HepG2 (cell line): Measurements from ENCODE around the gene SBK1. TPM values are rescaled to one million over a fixed set of nuclear protein-coding genes. Genes with fewer than 3 reads are reported as not detected.

Source experiments
- ATAC-seq: fragments of 200-7000 bp; cut with Tn5 transposase; 3 replicates; pipeline ENCODE4 v1.9.1; 2020; ENCODE audit warnings: mild to moderate bottlenecking, moderate library complexity
- BruUV-seq: library from RNA; stranded (reverse); fragments of 400-500 nt; replicated peaks from 2 replicates; lab custom pipeline; 2021; lab: Mats Ljungman, UMichigan
- CTCF ChIA-PET: fragments of 300-600 bp; formaldehyde crosslinking; extraction: SDS; loops from one replicate; lab custom pipeline; 2021; ENCODE audit warnings: low total read pairs, inconsistent platforms, low intra/inter-chr PET ratio; lab: Yijun Ruan, JAX
- POLR2A ChIA-PET: fragments of 350-600 bp; sonication (Branson Sonifier 250); formaldehyde crosslinking; loops from one replicate; lab custom pipeline; 2020; ENCODE audit warnings: antibody characterized with exemption, inconsistent platforms; lab: Yijun Ruan, JAX
- DNase-seq: peaks from one replicate; pipeline ENCODE4 v3.0.0-alpha.2; 2015; ENCODE audit warnings: low spot score
- FAIRE-seq: peaks from 3 replicates; lab custom pipeline; 2011; peaks lifted over from hg19 to GRCh38; lab: Jason Lieb, UNC
- H2AFZ ChIP-seq: one replicate; pipeline ENCODE4 v1.6.1; 2011; ENCODE audit warnings: low read length, inconsistent platforms
- H3K27ac ChIP-seq: fragments of 300-600 bp; 3 replicates; pipeline ENCODE4 v1.8.0; 2011; ENCODE audit warnings: mixed run types, mild to moderate bottlenecking, mixed read lengths, low read length, inconsistent platforms; ENCODE audit not compliant: insufficient read depth; ENCODE audit errors: extremely low read length
- H3K27me3 ChIP-seq, 2 experiments: fragments of 200-600 bp in 1 of 2; 2 replicates in 1 of 2; 3 replicates in 1 of 2; pipeline versions ENCODE4 v1.6.0 to v1.8.0; 2011; ENCODE audit warnings: low read length in 2 of 2, mild to moderate bottlenecking in 2 of 2, moderate library complexity in 2 of 2, inconsistent platforms in 1 of 2; ENCODE audit not compliant: insufficient read depth in 2 of 2, control insufficient read depth in 1 of 2
- H3K36me3 ChIP-seq, 2 experiments: fragments of 200-600 bp in 1 of 2; replicated peaks in 1 of 2; 2 replicates in 1 of 2; 3 replicates in 1 of 2; pipeline versions ENCODE4 v1.5.1 to v1.8.0; 2011; ENCODE audit warnings: low read length in 2 of 2, inconsistent platforms in 1 of 2; ENCODE audit not compliant: insufficient read depth in 2 of 2, control insufficient read depth in 1 of 2
- H3K4me1 ChIP-seq: 2 replicates; pipeline ENCODE4 v1.5.1; 2012; ENCODE audit warnings: low read length, inconsistent platforms; ENCODE audit not compliant: insufficient read depth
- H3K4me2 ChIP-seq: 2 replicates; pipeline ENCODE4 v1.6.0; 2011; ENCODE audit warnings: low read depth, low read length, inconsistent platforms
- H3K4me3 ChIP-seq, 3 experiments: fragments of 200-600 bp in 1 of 3; sonication (generic), shearing (Covaris generic) in 1 of 3; replicated peaks in 1 of 3; 2 replicates each; pipeline ENCODE4 v1.5.1; 2011 to 2016; ENCODE audit warnings: low read length in 3 of 3, inconsistent platforms in 2 of 3, low read depth in 2 of 3, mild to moderate bottlenecking in 2 of 3, control low read depth in 1 of 3, mixed read lengths in 1 of 3; ENCODE audit not compliant: insufficient read depth in 1 of 3
- H3K79me2 ChIP-seq: one replicate; pipeline ENCODE4 v1.6.1; 2011; ENCODE audit warnings: low read length, inconsistent platforms; ENCODE audit not compliant: insufficient read depth
- H3K9ac ChIP-seq: 2 replicates; pipeline ENCODE4 v1.6.0; 2011; ENCODE audit warnings: mild to moderate bottlenecking, low read depth, low read length, inconsistent platforms; ENCODE audit not compliant: insufficient read depth
- H3K9me3 ChIP-seq: 2 replicates; pipeline ENCODE4 v1.5.1; 2012; ENCODE audit warnings: mild to moderate bottlenecking, low read length
- H4K20me1 ChIP-seq: 2 replicates; pipeline ENCODE4 v1.6.0; 2011; ENCODE audit warnings: inconsistent platforms, mild to moderate bottlenecking, low read length, moderate library complexity; ENCODE audit not compliant: insufficient read depth
- ATRX ChIP-seq: sonication (generic); formaldehyde crosslinking; IDR thresholded peaks from 2 replicates; pipeline ENCODE4 v1.4.0; 2020; ENCODE audit warnings: missing genetic modification reagents, borderline replicate concordance
- CBX5 ChIP-seq: sonication (generic); formaldehyde crosslinking; IDR thresholded peaks from 2 replicates; pipeline ENCODE4 v1.4.0; 2020; ENCODE audit warnings: missing genetic modification reagents, borderline replicate concordance
- FLYWCH1 ChIP-seq: sonication (generic); formaldehyde crosslinking; IDR thresholded peaks from 2 replicates; pipeline ENCODE4 v1.8.1; 2023; ENCODE audit warnings: mild to moderate bottlenecking, missing genetic modification reagents
- HCFC1 ChIP-seq: fragments of 150-350 bp; IDR thresholded peaks from 2 replicates; pipeline ENCODE4 v1.6.1; 2014; ENCODE audit warnings: low read depth, low read length
- HOXA3 ChIP-seq: sonication (generic); formaldehyde crosslinking; IDR thresholded peaks from 2 replicates; pipeline ENCODE4 v1.5.0; 2020; ENCODE audit warnings: missing genetic modification reagents
- KDM1A ChIP-seq: IDR thresholded peaks from 2 replicates; pipeline ENCODE4 v1.6.1; 2016; ENCODE audit warnings: missing compliant biosample characterization
- MLLT10 ChIP-seq: sonication (generic); formaldehyde crosslinking; IDR thresholded peaks from 2 replicates; pipeline ENCODE4 v1.4.0; 2020; ENCODE audit warnings: missing genetic modification reagents
- NFIC ChIP-seq: IDR thresholded peaks from 2 replicates; pipeline ENCODE4 v1.6.1; 2012; ENCODE audit warnings: mild to moderate bottlenecking, low read length, inconsistent platforms
- SRF ChIP-seq: IDR thresholded peaks from 2 replicates; pipeline ENCODE4 v1.6.1; 2011; ENCODE audit warnings: mild to moderate bottlenecking, low read depth, low read length, moderate library complexity
- SRY ChIP-seq: sonication (generic); formaldehyde crosslinking; IDR thresholded peaks from 2 replicates; pipeline ENCODE4 v1.8.0; 2022; ENCODE audit warnings: mild to moderate bottlenecking, missing genetic modification reagents
- ZFP41 ChIP-seq: sonication (generic); formaldehyde crosslinking; IDR thresholded peaks from 2 replicates; pipeline ENCODE4 v1.4.0; 2020; ENCODE audit warnings: mild to moderate bottlenecking, missing genetic modification reagents, borderline replicate concordance
- ZNF75D ChIP-seq: sonication (generic); formaldehyde crosslinking; IDR thresholded peaks from 2 replicates; pipeline ENCODE4 v1.8.1; 2023; ENCODE audit warnings: missing genetic modification reagents, mild to moderate bottlenecking, borderline replicate concordance
- ZNF850 ChIP-seq: sonication (generic); formaldehyde crosslinking; conservative IDR thresholded peaks from 2 replicates; pipeline ENCODE4 v1.9.0; 2021; ENCODE audit warnings: mild to moderate bottlenecking, missing genetic modification reagents
- WGBS: methylation state at CpG from one replicate; pipeline ENCODE4 v1.1.6; 2017; ENCODE audit warnings: low lambda C conversion rate; 5-methylcytosine and 5-hydroxymethylcytosine counted together
- in situ Hi-C: cut with HindIII; loops from 2 replicates; pipeline ENCODE4 v1.10.0; 2017; ENCODE audit warnings: low pct_unique_long_range_greater_than_20kb; ENCODE audit not compliant: extremely low pct_ligation_motif_present
- intact Hi-C: fragments of 100-400 bp; cut with micrococcal nuclease; formaldehyde crosslinking; loops from one replicate; pipeline ENCODE4 v1.10.0; 2022; ENCODE audit not compliant: unreplicated experiment
- polyA plus RNA-seq, 8 experiments: library from polyadenylated mRNA; depleted of rRNA in 3 of 8; stranded (reverse) in 7 of 8; unstranded in 1 of 8; fragments of >200 nt; fragmentation: Illumina TruSeq in 4 of 8; extraction: Trizol in 4 of 8; gene quantifications; 2 replicates each; pipeline versions ENCODE4 v1.2.1 to v1.2.3, GENCODE V29; 2011 to 2016; ENCODE audit warnings: low read depth in 4 of 8, missing spikeins in 1 of 8, mixed read lengths in 1 of 8; ENCODE audit not compliant: insufficient read depth in 1 of 8
- total RNA-seq, 5 experiments: library from RNA; depleted of rRNA; stranded (reverse); fragments of >200 nt; fragmentation: Illumina TruSeq; extraction: Trizol; gene quantifications; 2 replicates each; pipeline ENCODE4 v1.2.3, GENCODE V29; 2016; ENCODE audit warnings: low read depth in 1 of 5

The SBK1 gene
- total and polyA plus RNA-seq, 2 of the 13 experiments (the other 11 are each of a cell fraction or from before 2014, with no cell fraction given) = 0.15 to 0.17 TPM

- intact Hi-C loops = no loop called here
- Histone ChIP-seq H3K36me3 (no peaks in the 10 kb centered on the region), H2AFZ (no peak overlapping the region), H4K20me1 (peaks cover 10% of the 10 kb centered on the region; the same call in 1 of the 2 replicates), H3K9ac (no peak overlapping the region), H3K4me3 (no peak overlapping the region), H3K4me1 (peaks cover 28% of the 10 kb centered on the region), H3K9me3 (no peaks in the 10 kb centered on the region)
- no peak for FAIRE-seq
- BruUV-seq = no TSS peak
- 18% methylated on average over 11 of the region's 11 CpGs for WGBS
- POLR2A ChIA-PET = no interaction called here
- TF ChIP-seq KDM1A (CRISPR knock-in tag) (no peak), HCFC1 (no peak), ZNF75D (CRISPR knock-in tag) (no peak), SRF (no peak), CBX5 (CRISPR knock-in tag) (no peak), ATRX (CRISPR knock-in tag) (no peak), HOXA3 (no peak), ZNF850 (no peak), FLYWCH1 (no peak), NFIC (no peak), MLLT10 (CRISPR knock-in tag) (no peak), ZFP41 (CRISPR knock-in tag) (no peak), SRY (CRISPR knock-in tag) (no peak)
- TF ChIP-seq, all 625 proteins: peak for 0
- CTCF ChIA-PET = no interaction called here
- no peak for DNase-seq
- ATAC-seq = no peak
- H3K27me3 ChIP-seq = peaks cover 14 to 60% of the 10 kb centered on the region in 2 experiments
- in situ Hi-C loops = no loop called here
- H3K4me2 ChIP-seq = no peak overlapping the region
- no peak overlapping the region for H3K27ac ChIP-seq
- no peaks in the 10 kb centered on the region for H3K79me2 ChIP-seq
Measured at GRCh38 chr16:28295276-28295675, 3.0 kb downstream of the SBK1 start.
